Measurements from ENCODE around the gene DSG2. TPM values are rescaled to one million over a fixed set of nuclear protein-coding genes. Genes with fewer than 3 reads are reported as not detected.

The DSG2 gene
- total and polyA plus RNA-seq, 2 of the 4 experiments (the other 2 are of a cell fraction): 1.8 to 2.3 TPM

DNA sequence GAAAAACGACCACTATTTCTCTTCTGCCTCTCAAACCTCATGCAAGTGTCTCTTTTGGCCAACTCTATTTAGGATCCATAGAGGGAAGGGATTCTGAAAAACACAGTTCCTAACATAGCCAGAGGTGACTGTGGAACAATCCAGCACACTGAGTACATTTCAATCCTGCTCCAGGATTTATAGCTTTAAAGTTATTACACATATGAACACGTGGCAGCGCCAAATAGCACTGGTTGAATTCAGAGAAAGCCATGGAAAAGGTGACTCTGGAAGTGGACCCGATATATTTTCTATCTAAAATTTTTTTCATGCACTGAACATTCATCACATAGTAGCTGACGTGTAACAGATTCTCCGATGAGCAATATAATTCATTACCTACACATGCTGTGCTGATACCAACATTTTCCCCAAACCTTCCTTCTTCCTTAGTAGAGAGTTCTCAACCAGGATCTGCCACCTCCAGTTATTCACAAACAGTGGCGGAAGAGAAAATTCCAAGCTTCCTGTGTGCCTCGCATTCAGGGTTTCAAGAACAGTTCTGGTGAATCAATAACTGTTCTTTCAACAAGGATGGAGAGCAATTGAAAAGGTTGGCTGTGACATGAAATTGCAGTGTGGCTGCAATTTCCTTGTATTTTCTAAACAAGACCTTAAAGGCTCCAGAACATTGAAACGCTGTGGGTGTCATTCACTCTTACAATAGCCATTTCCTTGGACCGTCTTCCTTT lies 68.0 kb downstream of the DSG2 start:
- Histone ChIP-seq H3K18ac (ENCODE audit: low read depth, low read length) (no peak overlapping the region), H3K79me1 (ENCODE audit: low read depth in 1 of 2, low read length in 2 of 2) (no peaks in the 10 kb centered on the region), H3K4ac (ENCODE audit: low read depth, low read length) (no peak overlapping the region), H3K56ac (ENCODE audit: extremely low read depth, insufficient read depth, low read length) (no peak overlapping the region), H2AK9ac (replicated peaks; ENCODE audit: low read depth, low read length, poor library complexity) (no peak overlapping the region), H3K27me3 (ENCODE audit: control insufficient read depth, insufficient read depth, low read length) (no peaks in the 10 kb centered on the region), H3K23ac (ENCODE audit: low read depth, low read length) (no peak overlapping the region), H2AFZ (replicated peaks; ENCODE audit: low read length, poor library complexity) (no peak overlapping the region), H4K5ac (ENCODE audit: low read depth, low read length) (no peak overlapping the region), H3K4me3 (ENCODE audit: insufficient read depth, low read depth, low read length) (no peak overlapping the region), H2BK120ac (ENCODE audit: low read depth, low read length) (no peak overlapping the region), H3K9me3 (ENCODE audit: control insufficient read depth, insufficient read depth, low read length) (no peaks in the 10 kb centered on the region), H3K4me2 (ENCODE audit: low read depth, low read length) (no peak overlapping the region), H3K36me3 (ENCODE audit: control insufficient read depth, insufficient read depth, low read length) (no peaks in the 10 kb centered on the region), H2AK5ac (ENCODE audit: low read depth, low read length) (no peak overlapping the region), H3K14ac (replicated peaks; ENCODE audit: low read depth, low read length) (no peak overlapping the region), H3K27ac (ENCODE audit: insufficient read depth, low read length) (no peak overlapping the region), H3K9me1 (ENCODE audit: insufficient read depth, low read length) (no peaks in the 10 kb centered on the region), H3K9ac (ENCODE audit: low read depth, low read length) (no peak overlapping the region), H4K91ac (ENCODE audit: insufficient read depth, low read depth, low read length) (no peak overlapping the region), H4K8ac (ENCODE audit: low read depth in 2 of 2, low read length in 2 of 2) (no peak overlapping the region), H2BK15ac (ENCODE audit: low read depth, low read length) (no peak overlapping the region), H4K20me1 (ENCODE audit: insufficient read depth, low read length) (no peaks in the 10 kb centered on the region), H2BK5ac (ENCODE audit: low read depth, low read length, poor library complexity, severe bottlenecking) (no peak overlapping the region), H2BK20ac (ENCODE audit: low read depth, low read length) (no peak overlapping the region), H3K4me1 (ENCODE audit: control insufficient read depth, insufficient read depth, low read length) (no peaks in the 10 kb centered on the region)
- in situ Hi-C loops (cut with MboI; ENCODE audit: low sequenced_read_pairs): loop anchor here (25.0 kb wide), 2 partner anchors 246 to 396 kb away; no protein-coding TSS in a partner anchor
- no peak for DNase-seq
- no peak for ATAC-seq (ENCODE audit: low read depth)
- POLR2A ChIA-PET (ENCODE audit: unreplicated experiment): interaction anchor here (0.6 kb wide), 1 partner anchor 12 kb away, joined by 4 read pairs; no protein-coding TSS in a partner anchor
- dilution Hi-C loops (cut with HindIII; ENCODE audit: low sequenced_read_pairs, unreplicated experiment): no loop called here
- TF ChIP-seq CHD1 (IDR thresholded peaks at IDR 0.05; ENCODE audit: low read depth, low read length): no peak
- TF ChIP-seq MAFK (IDR thresholded peaks at IDR 0.05; ENCODE audit: low read depth, low read length): no peak
- no peak for TF ChIP-seq RAD21 (IDR thresholded peaks at IDR 0.05; ENCODE audit: low read length)
- TF ChIP-seq MXI1 (IDR thresholded peaks at IDR 0.05; ENCODE audit: borderline replicate concordance, low read depth, low read length): no peak
- no peak for TF ChIP-seq MAZ (IDR thresholded peaks at IDR 0.05; ENCODE audit: borderline replicate concordance, low read depth, low read length)
- no peak for TF ChIP-seq CEBPB (IDR thresholded peaks at IDR 0.05; ENCODE audit: low read depth, low read length)
- TF ChIP-seq FOS (IDR thresholded peaks at IDR 0.05; ENCODE audit: low read depth, low read length): no peak
- no peak for TF ChIP-seq SMC3 (IDR thresholded peaks at IDR 0.05; ENCODE audit: low read depth, low read length)
- no peak for TF ChIP-seq RCOR1 (IDR thresholded peaks at IDR 0.05; ENCODE audit: insufficient replicate concordance, low read length)
- TF ChIP-seq RFX5 (IDR thresholded peaks at IDR 0.05; ENCODE audit: low read depth, low read length): no peak
- no peak for TF ChIP-seq ELK1 (IDR thresholded peaks at IDR 0.05; ENCODE audit: borderline replicate concordance, low read depth, low read length)
- no peak for TF ChIP-seq NFE2L2 (IDR thresholded peaks at IDR 0.05; ENCODE audit: low read depth, low read length)
- BruUV-seq (replicated peaks): no TSS peak
- 89% methylated on average over 3 of the region's 10 CpGs; no CpG with 5 or more reads in 1 of the 2 experiments for WGBS, 2 experiments (ENCODE audit: extremely low coverage in 2 of 2, insufficient read length in 1 of 2)
- CTCF ChIA-PET: no interaction called here
- intact Hi-C loops (cut with micrococcal nuclease): no loop called here

Measured in IMR-90 (cell line).